Hepatocyte (in vitro differentiated cells): ENCODE data around the gene MAP3K5.

ENCODE experiments used
- EZH2 ChIP-seq: fragments of 200-600 bp; sonication (generic); IDR thresholded peaks from 2 replicates; pipeline ENCODE4 v1.6.1; 2016; ENCODE audit warnings: antibody characterized with exemption, mild to moderate bottlenecking, borderline replicate concordance
- EZH2phosphoT487 ChIP-seq: fragments of 200-600 bp; sonication (generic); IDR thresholded peaks from one replicate; pipeline ENCODE4 v1.6.1; 2018; ENCODE audit warnings: antibody characterized with exemption, mild to moderate bottlenecking, low read depth, moderate library complexity; ENCODE audit not compliant: unreplicated experiment, severe bottlenecking
- TF ChIP-seq, protein P1 (sequence below): fragments of 200-600 bp; sonication (generic); IDR thresholded peaks from 2 replicates; pipeline ENCODE4 v1.5.1; 2016; ENCODE audit warnings: antibody characterized with exemption, mild to moderate bottlenecking; ENCODE audit not compliant: poor library complexity

DNA sequence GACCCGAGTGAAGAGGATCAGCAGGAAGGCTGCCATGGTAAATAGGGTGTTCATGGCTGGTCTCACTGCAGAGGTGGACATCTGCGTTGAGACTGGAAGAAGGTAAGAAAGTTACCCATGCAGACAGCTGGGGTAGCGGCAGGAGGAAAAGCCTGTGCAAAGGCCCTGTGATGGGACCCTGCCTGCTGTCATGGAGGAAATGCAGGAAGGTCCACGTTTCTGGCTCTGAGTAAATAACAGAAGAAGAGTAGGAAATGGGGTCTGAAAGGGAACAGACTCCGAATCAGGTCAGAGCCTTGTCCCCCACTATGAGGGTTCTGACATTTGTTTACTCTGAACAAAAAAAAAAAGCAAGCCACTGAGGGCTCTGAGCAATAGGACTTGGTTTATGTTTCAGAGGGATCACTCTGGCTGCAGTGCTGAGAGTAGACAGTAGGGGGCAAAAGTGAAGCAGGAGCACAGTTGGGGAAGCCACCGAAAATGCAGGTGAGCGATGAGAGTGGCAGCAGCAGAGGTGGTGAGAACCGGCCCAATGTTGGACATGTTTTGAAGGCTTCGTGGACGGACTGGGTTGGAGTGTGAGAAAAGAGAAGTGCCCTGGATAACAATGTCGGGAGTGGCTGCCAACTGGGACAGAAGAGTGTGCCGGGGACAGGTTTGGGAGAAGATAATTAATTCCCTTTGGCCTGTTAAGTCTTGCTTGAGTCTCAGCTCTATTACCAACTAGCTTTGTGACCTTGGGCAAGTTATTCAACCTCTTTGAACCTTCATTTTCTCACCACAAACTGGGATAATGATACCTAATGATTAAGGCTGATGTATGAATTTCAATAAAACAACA, 184.1 kb downstream of the MAP3K5 start:
- TF ChIP-seq, protein P1, sequence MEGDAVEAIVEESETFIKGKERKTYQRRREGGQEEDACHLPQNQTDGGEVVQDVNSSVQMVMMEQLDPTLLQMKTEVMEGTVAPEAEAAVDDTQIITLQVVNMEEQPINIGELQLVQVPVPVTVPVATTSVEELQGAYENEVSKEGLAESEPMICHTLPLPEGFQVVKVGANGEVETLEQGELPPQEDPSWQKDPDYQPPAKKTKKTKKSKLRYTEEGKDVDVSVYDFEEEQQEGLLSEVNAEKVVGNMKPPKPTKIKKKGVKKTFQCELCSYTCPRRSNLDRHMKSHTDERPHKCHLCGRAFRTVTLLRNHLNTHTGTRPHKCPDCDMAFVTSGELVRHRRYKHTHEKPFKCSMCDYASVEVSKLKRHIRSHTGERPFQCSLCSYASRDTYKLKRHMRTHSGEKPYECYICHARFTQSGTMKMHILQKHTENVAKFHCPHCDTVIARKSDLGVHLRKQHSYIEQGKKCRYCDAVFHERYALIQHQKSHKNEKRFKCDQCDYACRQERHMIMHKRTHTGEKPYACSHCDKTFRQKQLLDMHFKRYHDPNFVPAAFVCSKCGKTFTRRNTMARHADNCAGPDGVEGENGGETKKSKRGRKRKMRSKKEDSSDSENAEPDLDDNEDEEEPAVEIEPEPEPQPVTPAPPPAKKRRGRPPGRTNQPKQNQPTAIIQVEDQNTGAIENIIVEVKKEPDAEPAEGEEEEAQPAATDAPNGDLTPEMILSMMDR, result peak; percentile 44
- no peak for TF ChIP-seq EZH2
- TF ChIP-seq EZH2phosphoT487, result no peak
